SJSA1 (cell line): Measurements from ENCODE around the gene SLC6A13. TPM values are rescaled to one million over a fixed set of nuclear protein-coding genes. Genes with fewer than 3 reads are reported as not detected.
"Not testable (repeated sequence)": the region's sequence is repeated elsewhere in the genome, so short reads cannot be mapped to it uniquely, and the experiment has no call there.

ENCODE experiments used
- DNase-seq, 2 experiments: peaks; one replicate each; pipeline ENCODE4 v3.0.0-alpha.2; 2015 to 2020; ENCODE audit warnings: low spot score in 2 of 2, low read depth in 1 of 2
- H3K27ac ChIP-seq: fragments of 250-450 bp; sonication (Bioruptor Pico); 2 replicates; pipeline ENCODE4 v1.5.1; 2020; ENCODE audit warnings: mild to moderate bottlenecking, moderate library complexity
- H3K27me3 ChIP-seq: fragments of 250-450 bp; sonication (Bioruptor Pico); replicated peaks from 2 replicates; pipeline ENCODE4 v1.5.1; 2020; ENCODE audit warnings: mild to moderate bottlenecking, moderate library complexity
- H3K36me3 ChIP-seq: fragments of 250-450 bp; sonication (Bioruptor Pico); 2 replicates; pipeline ENCODE4 v1.5.1; 2020; ENCODE audit warnings: mild to moderate bottlenecking
- H3K4me1 ChIP-seq: fragments of 250-450 bp; sonication (Bioruptor Pico); replicated peaks from 2 replicates; pipeline ENCODE4 v1.6.1; 2021; ENCODE audit warnings: mild to moderate bottlenecking
- H3K4me3 ChIP-seq: fragments of 250-450 bp; sonication (Bioruptor Pico); 2 replicates; pipeline ENCODE4 v1.5.1; 2020; ENCODE audit warnings: mild to moderate bottlenecking
- H3K9me3 ChIP-seq: fragments of 250-450 bp; sonication (Bioruptor Pico); replicated peaks from 2 replicates; pipeline ENCODE4 v1.5.1; 2020; ENCODE audit warnings: mild to moderate bottlenecking
- total RNA-seq: library from RNA; depleted of rRNA; stranded (reverse); fragments of >200 nt; shearing (Covaris generic); gene quantifications from 2 replicates; pipeline ENCODE4 v1.2.3, GENCODE V29; 2014

SLC6A13 gene
- total RNA-seq, 1 experiment from 2014 or later: not detected

DNA sequence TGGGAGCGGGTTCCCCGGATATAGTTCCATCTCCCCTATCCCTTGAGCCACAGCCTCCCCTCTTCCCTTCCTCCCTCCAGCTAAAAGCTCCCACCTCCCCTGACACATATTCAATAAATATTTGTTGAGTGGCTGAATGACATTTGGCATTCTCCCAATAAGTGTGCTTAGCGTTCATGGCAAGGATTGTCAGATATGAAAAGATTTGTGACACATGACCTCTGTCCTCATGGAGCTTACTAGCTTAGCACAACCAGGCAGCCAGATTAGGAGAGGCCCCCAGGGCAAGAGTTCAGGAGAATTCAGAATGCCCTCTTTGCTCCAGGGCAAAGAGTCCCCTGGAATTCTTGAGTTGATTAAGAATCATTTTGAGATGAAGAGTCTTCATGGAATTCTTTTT, 26.2 kb downstream of the SLC6A13 start:
- peaks cover 9% of the 10 kb centered on the region for H3K27me3 ChIP-seq
- peak in 1 of 2 experiments; percentile 2 for DNase-seq
- no peaks in the 10 kb centered on the region for H3K36me3 ChIP-seq

DNA sequence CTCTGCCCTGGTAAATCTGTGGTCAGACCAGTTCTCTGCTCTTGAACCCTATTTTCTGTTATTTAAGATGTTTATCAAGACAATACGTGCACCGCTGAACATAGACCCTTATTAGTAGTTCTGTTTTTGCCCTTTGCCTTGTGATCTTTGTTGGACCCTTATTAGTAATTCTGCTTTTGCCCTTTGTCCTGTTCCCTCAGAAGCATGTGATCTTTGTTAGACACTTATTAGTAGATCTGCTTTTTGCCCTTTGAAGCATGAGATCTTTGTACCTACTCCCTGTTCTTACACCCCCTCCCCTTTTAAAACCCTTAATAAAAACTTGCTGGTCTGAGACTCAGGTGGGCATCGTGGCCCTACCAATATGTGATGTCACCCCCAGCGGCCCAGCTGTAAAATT, 26.7 kb downstream of the SLC6A13 start:
- not testable (repeated sequence) for H3K4me1 ChIP-seq, H3K36me3 ChIP-seq, H3K4me3 ChIP-seq, H3K27ac ChIP-seq
- H3K9me3 ChIP-seq: peaks cover 21% of the 10 kb centered on the region
- peaks cover 14% of the 10 kb centered on the region; the same call in 1 of the 2 replicates for H3K27me3 ChIP-seq
- DNase-seq: peak in 1 of 2 experiments; percentile 8

More for the DNA sequence above, 26.2 kb downstream of the SLC6A13 start:
- Histone ChIP-seq H3K9me3 (peaks cover 23% of the 10 kb centered on the region), H3K27ac (no peak overlapping the region), H3K4me1 (no peaks in the 10 kb centered on the region), H3K4me3 (no peak overlapping the region)

DNA sequence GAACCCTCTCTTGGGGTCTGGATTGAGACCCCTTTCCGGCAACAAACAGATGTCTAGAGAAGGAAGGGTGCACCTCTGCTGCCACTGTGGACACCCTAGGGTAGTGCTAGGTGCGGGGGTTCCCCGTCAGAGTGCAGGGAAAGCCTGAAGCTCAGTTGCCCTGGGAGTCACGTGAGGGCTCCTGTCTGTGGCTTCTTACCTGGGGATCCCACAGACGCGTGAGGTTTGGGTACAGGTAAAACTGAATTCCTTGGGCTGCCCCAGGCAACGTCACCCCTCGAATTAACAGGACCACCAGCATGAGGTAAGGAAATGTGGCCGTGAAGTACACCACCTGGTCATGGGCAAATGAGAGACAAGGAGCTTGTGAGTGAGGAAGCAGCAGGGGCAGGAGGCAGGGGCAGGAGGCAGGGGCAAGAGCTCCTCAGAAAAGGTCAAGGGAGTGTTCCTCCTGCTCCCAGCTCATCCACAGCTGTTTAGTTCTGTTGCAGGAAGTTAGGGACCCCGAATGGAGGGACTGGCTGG, 27.7 kb downstream of the SLC6A13 start:
- Histone ChIP-seq H3K4me3 (no peak overlapping the region), H3K36me3 (no peaks in the 10 kb centered on the region), H3K9me3 (peaks cover 21% of the 10 kb centered on the region), H3K4me1 (no peaks in the 10 kb centered on the region), H3K27me3 (peaks cover 24% of the 10 kb centered on the region), H3K27ac (no peak overlapping the region)
- DNase-seq: peak in 1 of 2 experiments; percentile 24

DNA sequence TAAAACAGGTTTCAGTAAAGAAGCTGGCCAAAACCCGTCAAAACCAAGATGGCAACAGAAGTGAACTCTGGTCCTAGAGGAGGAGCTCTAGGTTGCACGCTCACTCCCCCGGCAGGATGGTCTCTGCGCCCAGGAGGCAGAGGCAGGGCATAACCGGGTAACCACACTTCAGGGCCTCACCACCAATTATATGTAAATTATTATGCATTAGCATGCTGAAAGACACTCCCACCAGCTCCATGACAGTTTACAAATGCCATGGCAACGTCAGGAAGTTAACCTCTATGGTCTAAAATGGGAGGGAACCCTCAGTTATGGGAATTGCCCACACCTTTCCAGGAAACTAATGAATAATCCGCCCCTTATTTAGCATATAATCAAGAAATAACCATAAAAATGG, 28.6 kb downstream of the SLC6A13 start:
- H3K4me1 ChIP-seq: no peaks in the 10 kb centered on the region
- no peak overlapping the region for H3K27ac ChIP-seq
- H3K36me3 ChIP-seq: no peaks in the 10 kb centered on the region
- peaks cover 32% of the 10 kb centered on the region for H3K27me3 ChIP-seq
- H3K9me3 ChIP-seq: peaks cover 21% of the 10 kb centered on the region
- DNase-seq: peak in 1 of 2 experiments; percentile 7
- no peak overlapping the region for H3K4me3 ChIP-seq

DNA sequence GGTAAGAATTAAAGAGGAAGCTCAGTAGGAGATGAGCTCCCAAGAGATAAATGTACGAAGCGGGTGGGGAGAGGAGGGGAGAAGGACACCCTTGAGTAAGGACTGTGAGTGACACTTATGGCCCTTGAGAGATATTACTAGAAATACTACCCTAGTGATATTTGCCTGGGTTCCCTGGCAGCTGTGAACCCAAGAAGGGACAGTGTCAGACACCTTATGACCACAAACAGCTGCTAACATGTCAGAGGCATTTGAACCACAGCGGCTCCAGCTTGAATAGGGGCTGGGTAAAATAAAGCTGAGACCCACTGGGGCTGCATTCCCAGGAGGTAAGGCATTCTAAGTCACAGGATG, 29.0 kb downstream of the SLC6A13 start:
- Histone ChIP-seq H3K9me3 (peaks cover 21% of the 10 kb centered on the region), H3K4me1 (no peaks in the 10 kb centered on the region), H3K27ac (no peak overlapping the region), H3K27me3 (peaks cover 36% of the 10 kb centered on the region), H3K36me3 (no peaks in the 10 kb centered on the region), H3K4me3 (no peak overlapping the region)
- no peak for DNase-seq

DNA sequence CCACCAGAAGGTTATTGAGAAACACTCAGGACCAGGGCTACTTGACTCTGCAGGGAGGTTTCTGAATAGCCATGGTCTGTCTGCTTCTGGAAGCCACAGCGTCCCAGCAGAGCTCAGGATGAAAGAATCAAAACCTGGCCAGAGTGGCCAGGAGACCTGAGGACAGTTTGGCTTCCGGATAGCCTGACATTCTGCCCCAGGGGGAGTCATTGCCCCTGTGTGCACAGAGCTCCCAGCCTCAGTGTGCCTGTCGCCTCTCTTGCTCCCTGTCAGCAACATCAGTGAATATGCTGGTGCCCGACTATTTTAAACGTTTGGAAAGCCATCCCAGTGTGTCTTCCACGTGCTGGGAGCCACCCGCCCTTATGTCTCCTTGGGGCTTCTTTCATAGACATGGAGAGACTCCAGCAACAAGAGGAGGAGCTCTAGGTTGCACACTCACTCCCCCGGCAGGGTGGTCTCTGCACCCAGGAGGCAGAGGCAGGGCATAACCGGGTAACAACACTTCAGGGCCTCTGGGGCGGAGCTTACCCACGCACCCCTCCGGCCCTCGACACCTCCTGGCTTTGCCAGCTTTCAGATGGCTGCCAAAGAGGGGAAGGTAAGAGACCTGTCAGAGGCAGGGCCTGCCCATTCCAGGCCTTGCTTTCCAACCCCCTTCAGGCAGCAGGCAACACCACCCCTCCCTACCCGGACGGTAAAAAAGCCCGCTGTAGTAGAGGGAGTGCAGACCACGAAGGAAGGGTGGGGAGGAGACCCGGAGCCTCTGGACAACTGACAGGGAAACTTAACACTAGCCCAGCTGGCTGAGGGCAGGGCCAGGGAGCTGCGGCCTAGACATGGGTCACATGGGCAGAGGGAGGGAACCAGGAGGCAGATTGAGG, 29.7 kb downstream of the SLC6A13 start:
- peak in 1 of 2 experiments; percentile 33 for DNase-seq
- no peak overlapping the region for H3K4me3 ChIP-seq
- H3K27ac ChIP-seq: no peak overlapping the region
- H3K4me1 ChIP-seq: no peaks in the 10 kb centered on the region
- H3K27me3 ChIP-seq: peaks cover 42% of the 10 kb centered on the region
- no peaks in the 10 kb centered on the region for H3K36me3 ChIP-seq
- H3K9me3 ChIP-seq: peaks cover 21% of the 10 kb centered on the region

DNA sequence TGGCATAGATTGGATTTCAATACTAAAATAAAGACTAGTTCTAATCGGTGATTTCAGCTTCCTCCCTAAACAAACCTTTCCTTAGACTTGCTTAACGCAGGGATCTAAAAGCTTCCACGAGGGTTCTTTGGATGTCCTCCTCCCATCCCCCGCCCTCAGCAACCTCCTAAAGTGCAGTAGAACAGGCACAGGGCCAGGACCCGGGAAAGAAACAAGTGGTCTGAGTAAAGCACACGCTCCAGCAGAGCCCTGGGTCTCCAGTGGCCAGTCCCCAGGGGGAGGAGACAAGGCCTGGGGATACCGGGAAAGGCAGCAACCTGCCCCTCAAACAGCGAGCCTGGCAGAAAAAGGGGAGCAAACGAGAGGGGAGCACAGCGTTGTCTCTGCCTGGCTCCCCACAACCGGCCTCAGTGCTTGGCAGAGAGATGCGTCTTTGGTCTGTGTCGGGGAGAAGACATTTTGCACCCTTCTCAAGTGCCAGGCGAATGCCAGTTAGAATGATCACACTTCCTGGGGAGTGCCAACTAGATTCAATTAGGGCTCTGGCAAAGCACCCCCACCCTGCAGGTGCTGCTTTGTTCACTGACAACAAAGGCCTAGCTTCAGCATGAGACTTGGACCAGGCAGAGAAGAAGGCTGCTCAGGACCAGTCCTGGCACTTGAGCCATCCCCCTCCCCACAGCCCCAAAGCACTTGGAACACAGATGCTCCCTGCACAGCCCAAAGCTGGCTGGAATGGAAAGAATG, 31.5 kb downstream of the SLC6A13 start:
- H3K9me3 ChIP-seq: peaks cover 13% of the 10 kb centered on the region
- H3K4me3 ChIP-seq: no peak overlapping the region
- no peaks in the 10 kb centered on the region for H3K4me1 ChIP-seq
- no peaks in the 10 kb centered on the region for H3K36me3 ChIP-seq
- H3K27ac ChIP-seq: no peak overlapping the region
- peak in 1 of 2 experiments; percentile 25 for DNase-seq
- H3K27me3 ChIP-seq: peaks cover 61% of the 10 kb centered on the region

DNA sequence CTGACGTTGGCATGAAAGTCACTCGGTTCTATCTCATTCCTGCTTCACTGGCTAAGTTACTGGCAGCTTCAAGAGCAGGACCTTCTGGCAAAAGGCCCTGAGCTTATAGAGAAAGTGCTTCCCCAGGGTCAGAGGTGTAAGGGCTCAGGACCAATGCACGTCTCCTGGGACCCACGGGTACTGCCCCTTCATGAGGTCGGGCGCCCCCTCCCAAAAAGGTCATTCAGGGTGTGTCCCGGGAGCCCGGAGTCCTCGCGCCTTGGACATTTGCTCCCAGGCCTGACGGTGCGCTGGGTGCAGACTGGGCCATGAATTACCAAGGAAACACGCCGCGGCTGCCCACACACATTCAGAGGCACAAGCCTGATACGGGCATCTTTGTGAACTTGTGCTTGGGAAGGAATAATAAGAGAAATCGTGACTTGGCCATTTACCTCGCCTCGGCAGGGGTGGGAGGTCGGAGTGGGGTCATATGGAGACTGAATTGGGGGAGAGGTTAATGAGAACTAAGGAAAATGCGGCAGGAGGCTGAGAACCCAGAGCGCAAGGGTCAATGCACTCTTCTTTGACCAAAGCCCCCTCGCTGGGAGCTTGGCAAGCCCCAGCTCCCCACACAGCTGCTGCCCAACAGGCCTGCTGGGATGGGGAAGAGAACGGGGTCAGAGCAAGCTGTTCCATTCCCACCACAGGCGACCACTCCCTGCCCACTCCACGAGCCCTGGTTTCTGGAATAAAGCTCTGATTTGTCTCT, 33.0 kb downstream of the SLC6A13 start:
- peak in 1 of 2 experiments; percentile 34 for DNase-seq
- Histone ChIP-seq H3K9me3 (peaks cover 5% of the 10 kb centered on the region), H3K4me1 (no peaks in the 10 kb centered on the region), H3K27ac (no peak overlapping the region), H3K27me3 (peaks cover 62% of the 10 kb centered on the region), H3K36me3 (no peaks in the 10 kb centered on the region), H3K4me3 (no peak overlapping the region)

DNA sequence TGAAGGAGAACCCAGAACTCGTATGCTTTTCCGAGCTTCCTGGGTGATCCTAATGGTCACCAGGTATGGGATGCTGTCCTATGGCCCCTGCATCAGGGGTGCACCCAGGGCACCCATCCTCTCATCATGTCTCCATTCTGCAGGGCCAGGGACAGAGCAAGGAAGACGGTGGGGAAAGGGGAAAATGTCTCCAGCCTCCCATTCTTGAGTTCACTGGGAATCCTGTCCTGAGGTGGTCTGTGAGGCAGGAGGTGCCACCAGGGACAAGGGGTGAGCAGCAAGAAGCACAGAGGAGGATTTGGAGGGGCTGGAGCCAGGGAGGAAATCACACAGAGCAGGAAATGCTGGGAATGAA, 33.8 kb downstream of the SLC6A13 start:
- Histone ChIP-seq H3K4me3 (no peak overlapping the region), H3K36me3 (no peaks in the 10 kb centered on the region), H3K27ac (no peak overlapping the region), H3K9me3 (peaks cover 1% of the 10 kb centered on the region; the same call in 1 of the 2 replicates), H3K27me3 (peaks cover 62% of the 10 kb centered on the region), H3K4me1 (no peaks in the 10 kb centered on the region)
- DNase-seq: no peak

DNA sequence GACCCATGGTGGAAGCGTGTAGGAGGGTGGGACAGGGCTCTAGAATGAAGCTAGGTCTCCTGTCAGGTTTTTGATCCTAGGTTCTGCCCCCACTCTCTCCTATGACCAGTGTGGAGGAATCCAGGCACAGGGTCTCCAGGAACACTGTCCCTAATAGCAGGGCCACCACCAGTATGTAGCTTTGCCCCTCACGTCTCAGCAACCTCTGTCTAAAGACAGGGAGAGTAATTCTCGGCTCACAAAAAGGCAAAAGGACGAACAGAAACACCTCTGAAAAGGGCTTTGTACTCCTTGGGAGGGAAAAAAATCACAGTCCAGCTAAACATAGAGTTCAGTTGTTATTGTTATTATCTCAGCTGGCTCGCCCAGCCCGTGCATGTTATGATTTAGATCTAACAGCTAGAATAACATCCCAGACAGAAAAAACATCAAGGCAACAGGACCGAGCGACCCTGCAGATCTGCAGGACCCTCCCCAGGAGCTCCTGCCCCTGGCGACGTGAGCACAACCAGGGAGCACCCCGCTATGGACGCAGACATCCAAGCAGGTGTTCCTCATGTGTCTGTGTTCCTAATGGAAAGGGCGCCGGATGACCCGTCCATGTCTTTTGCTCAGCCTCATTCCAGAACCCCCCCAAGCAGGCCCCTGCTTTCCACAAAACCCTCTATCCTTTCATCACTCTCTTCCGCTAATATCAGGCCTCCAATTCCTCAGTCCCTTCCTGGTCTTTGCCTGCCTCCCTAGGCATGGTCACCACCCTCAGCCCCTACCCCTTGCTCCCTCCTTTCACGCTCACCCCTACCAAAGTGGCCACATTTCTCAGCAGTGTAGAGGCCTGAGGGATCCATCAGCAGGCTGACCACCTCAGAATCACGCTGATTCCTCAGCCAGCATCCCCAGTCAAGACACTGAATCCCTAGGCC, 34.5 kb downstream of the SLC6A13 start:
- DNase-seq: peak in 1 of 2 experiments; percentile 31
- Histone ChIP-seq H3K27ac (no peak overlapping the region), H3K4me1 (no peaks in the 10 kb centered on the region), H3K36me3 (no peaks in the 10 kb centered on the region), H3K9me3 (no peaks in the 10 kb centered on the region), H3K4me3 (no peak overlapping the region), H3K27me3 (peaks cover 62% of the 10 kb centered on the region)

DNA sequence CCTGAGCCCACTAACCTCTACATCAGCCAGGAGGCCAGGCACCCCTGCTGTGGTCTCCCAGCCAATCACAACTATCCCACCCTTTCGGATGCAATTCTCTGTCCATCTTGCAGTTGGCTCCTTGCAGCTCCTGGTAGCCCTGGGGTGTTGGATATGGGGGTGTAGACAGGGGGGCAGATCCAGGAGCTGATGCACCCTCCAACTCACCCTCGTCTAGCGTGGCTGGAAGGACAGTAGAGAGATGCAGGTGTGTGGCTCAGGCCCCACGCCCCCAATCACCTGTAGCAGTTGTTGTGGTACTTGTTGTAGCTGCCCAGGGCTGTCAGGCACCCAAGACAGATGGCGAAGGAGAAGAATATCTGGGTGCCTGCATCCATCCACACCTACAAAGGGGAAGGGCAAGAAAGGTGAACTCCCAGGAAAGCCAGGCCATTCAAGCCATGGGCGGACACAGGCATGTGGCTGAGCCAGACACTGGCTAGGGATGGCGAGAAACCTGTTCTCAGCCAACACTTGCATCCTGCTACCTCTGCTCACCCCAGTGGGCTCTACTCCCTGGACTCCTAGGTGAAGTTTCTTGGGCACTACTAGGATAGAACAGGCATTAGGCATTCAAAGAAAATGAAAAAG, 35.2 kb downstream of the SLC6A13 start:
- H3K4me3 ChIP-seq: no peak overlapping the region
- no peaks in the 10 kb centered on the region for H3K36me3 ChIP-seq
- peaks cover 61% of the 10 kb centered on the region for H3K27me3 ChIP-seq
- H3K4me1 ChIP-seq: no peaks in the 10 kb centered on the region
- no peak for DNase-seq
- H3K27ac ChIP-seq: no peak overlapping the region
- H3K9me3 ChIP-seq: no peaks in the 10 kb centered on the region

DNA sequence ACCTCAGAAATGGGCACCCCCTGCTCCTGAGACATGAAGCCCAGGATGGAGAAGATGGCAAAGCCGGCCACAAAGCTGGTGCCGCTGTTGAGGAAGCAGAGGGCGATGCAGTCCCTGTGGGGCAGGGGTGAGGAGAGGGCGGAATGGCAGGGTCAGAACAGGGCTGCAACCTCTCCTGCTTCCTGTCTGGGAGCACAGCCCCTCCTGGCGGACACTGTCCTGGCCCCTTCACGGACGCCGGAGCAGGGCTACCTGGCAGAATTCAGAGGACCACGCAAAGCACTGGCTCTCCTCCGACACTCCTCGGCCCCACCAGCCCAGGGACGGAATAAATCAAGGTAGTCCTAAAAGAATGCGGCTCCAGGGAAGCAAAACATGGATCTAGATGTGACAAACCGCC, 36.2 kb downstream of the SLC6A13 start:
- no peaks in the 10 kb centered on the region for H3K9me3 ChIP-seq
- H3K36me3 ChIP-seq: no peaks in the 10 kb centered on the region
- H3K27me3 ChIP-seq: peaks cover 53% of the 10 kb centered on the region
- no peak overlapping the region for H3K27ac ChIP-seq
- H3K4me1 ChIP-seq: no peaks in the 10 kb centered on the region
- H3K4me3 ChIP-seq: no peak overlapping the region
- DNase-seq: peak in 1 of 2 experiments; percentile 28
